GM23338 (cell line): ENCODE measurements around the gene MAP2K3. TPM values are rescaled to one million over a fixed set of nuclear protein-coding genes. Genes with fewer than 3 reads are reported as not detected.

Experiments
- ATAC-seq: fragments of 200-7000 bp; cut with Tn5 transposase; 3 replicates; pipeline ENCODE4 v1.9.1; 2020
- DNase-seq: peaks from one replicate; pipeline ENCODE4 v3.0.0-alpha.2; 2015; ENCODE audit warnings: low spot score
- H2AFZ ChIP-seq: fragments of 200-600 bp; sonication (generic); 2 replicates; pipeline ENCODE4 v1.8.0; 2016; ENCODE audit warnings: antibody characterized with exemption, mild to moderate bottlenecking, moderate library complexity
- H3F3A ChIP-seq: fragments of 200-600 bp; sonication (generic); replicated peaks from 2 replicates; pipeline ENCODE4 v1.8.0; 2017; ENCODE audit warnings: antibody characterized with exemption, mixed run types, low read depth
- H3K27ac ChIP-seq: fragments of 200-600 bp; sonication (generic); 2 replicates; pipeline ENCODE4 v1.6.1; 2016; ENCODE audit warnings: low read depth
- H3K27me3 ChIP-seq: fragments of 200-600 bp; sonication (generic); 2 replicates; pipeline ENCODE4 v1.8.0; 2016; ENCODE audit warnings: mild to moderate bottlenecking, mixed run types, moderate library complexity; ENCODE audit not compliant: insufficient read depth
- H3K36me3 ChIP-seq: fragments of 200-600 bp; sonication (generic); 2 replicates; pipeline ENCODE4 v1.8.0; 2016; ENCODE audit warnings: mild to moderate bottlenecking; ENCODE audit not compliant: insufficient read depth
- H3K4me1 ChIP-seq: fragments of 200-600 bp; sonication (generic); 2 replicates; pipeline ENCODE4 v1.8.0; 2016; ENCODE audit warnings: mild to moderate bottlenecking, moderate library complexity; ENCODE audit not compliant: insufficient read depth
- H3K4me2 ChIP-seq: fragments of 200-600 bp; sonication (generic); 2 replicates; pipeline ENCODE4 v1.7.1; 2017; ENCODE audit warnings: mixed run types
- H3K4me3 ChIP-seq: fragments of 200-600 bp; sonication (generic); 2 replicates; pipeline ENCODE4 v1.6.1; 2016; ENCODE audit warnings: mixed run types
- H3K79me2 ChIP-seq: fragments of 200-600 bp; sonication (generic); replicated peaks from 2 replicates; pipeline ENCODE4 v1.8.0; 2017; ENCODE audit warnings: mild to moderate bottlenecking; ENCODE audit not compliant: insufficient read depth
- H3K9me2 ChIP-seq: fragments of 200-600 bp; sonication (generic); 2 replicates; pipeline ENCODE4 v1.8.0; 2017; ENCODE audit not compliant: insufficient read depth
- H4K20me1 ChIP-seq: fragments of 200-600 bp; sonication (generic); replicated peaks from 2 replicates; pipeline ENCODE4 v1.8.0; 2017; ENCODE audit warnings: mild to moderate bottlenecking; ENCODE audit not compliant: insufficient read depth
- H3K27ac Mint-ChIP-seq: 2 replicates; pipeline ENCODE4 v1.8.0; 2020; ENCODE audit warnings: inconsistent platforms, mild to moderate bottlenecking, moderate library complexity, mixed read lengths
- H3K27me3 Mint-ChIP-seq: 3 replicates; pipeline ENCODE4 v1.8.0; 2022; ENCODE audit warnings: low read depth, mild to moderate bottlenecking, moderate library complexity, mixed read lengths, inconsistent platforms; ENCODE audit not compliant: insufficient read depth, poor library complexity
- H3K36me3 Mint-ChIP-seq: 3 replicates; pipeline ENCODE4 v1.8.0; 2021; ENCODE audit warnings: low read depth, mild to moderate bottlenecking, inconsistent platforms, moderate library complexity, mixed read lengths
- H3K4me1 Mint-ChIP-seq: 3 replicates; pipeline ENCODE4 v1.8.0; 2020; ENCODE audit warnings: mild to moderate bottlenecking, inconsistent platforms, mixed read lengths
- H3K4me3 Mint-ChIP-seq: 3 replicates; pipeline ENCODE4 v1.8.0; 2021; ENCODE audit warnings: moderate library complexity, mild to moderate bottlenecking, inconsistent platforms, mixed read lengths
- H3K9me3 Mint-ChIP-seq: 3 replicates; pipeline ENCODE4 v1.8.0; 2020; ENCODE audit warnings: moderate library complexity, mild to moderate bottlenecking, inconsistent platforms, mixed read lengths
- CREB1 ChIP-seq: fragments of 250-450 bp; sonication (Bioruptor Pico); IDR thresholded peaks from 2 replicates; pipeline ENCODE4 v1.5.0; 2020; ENCODE audit warnings: low read depth, mild to moderate bottlenecking, moderate library complexity
- EZH2 ChIP-seq: fragments of 200-600 bp; sonication (generic); IDR thresholded peaks from one replicate; pipeline ENCODE4 v1.8.0; 2017; ENCODE audit warnings: antibody characterized with exemption, mild to moderate bottlenecking, low read depth; ENCODE audit not compliant: unreplicated experiment
- EZH2phosphoT487 ChIP-seq: fragments of 200-600 bp; sonication (generic); IDR thresholded peaks from one replicate; pipeline ENCODE4 v1.8.1; 2018; ENCODE audit warnings: antibody characterized with exemption; ENCODE audit not compliant: unreplicated experiment
- POLR2AphosphoS5 ChIP-seq: IDR thresholded peaks from 2 replicates; pipeline ENCODE4 v1.6.1; 2016; ENCODE audit warnings: antibody characterized with exemption, low read depth
- REST ChIP-seq: IDR thresholded peaks from one replicate; pipeline ENCODE4 v1.6.1; 2018; ENCODE audit warnings: antibody characterized with exemption; ENCODE audit not compliant: unreplicated experiment
- polyA plus RNA-seq: library from polyadenylated mRNA; unstranded; fragments of >200 nt; fragmentation: Nextera tagmentation; extraction: Ambion mirVana; gene quantifications from 2 replicates; pipeline ENCODE4 v1.2.1, GENCODE V29; 2016
- total RNA-seq: library from RNA; depleted of rRNA; stranded (reverse); fragments of >200 nt; shearing (Covaris generic); gene quantifications from 2 replicates; pipeline ENCODE4 v1.2.3, GENCODE V29; 2014
- TF ChIP-seq, protein P1 (sequence below): fragments of 250-450 bp; sonication (Bioruptor Pico); IDR thresholded peaks from 2 replicates; pipeline ENCODE4 v1.5.0; 2020; ENCODE audit warnings: mild to moderate bottlenecking, moderate library complexity

MAP2K3 gene
- total and polyA plus RNA-seq, 2 experiments from 2014 or later, result 28.5 to 31.7 TPM

DNA sequence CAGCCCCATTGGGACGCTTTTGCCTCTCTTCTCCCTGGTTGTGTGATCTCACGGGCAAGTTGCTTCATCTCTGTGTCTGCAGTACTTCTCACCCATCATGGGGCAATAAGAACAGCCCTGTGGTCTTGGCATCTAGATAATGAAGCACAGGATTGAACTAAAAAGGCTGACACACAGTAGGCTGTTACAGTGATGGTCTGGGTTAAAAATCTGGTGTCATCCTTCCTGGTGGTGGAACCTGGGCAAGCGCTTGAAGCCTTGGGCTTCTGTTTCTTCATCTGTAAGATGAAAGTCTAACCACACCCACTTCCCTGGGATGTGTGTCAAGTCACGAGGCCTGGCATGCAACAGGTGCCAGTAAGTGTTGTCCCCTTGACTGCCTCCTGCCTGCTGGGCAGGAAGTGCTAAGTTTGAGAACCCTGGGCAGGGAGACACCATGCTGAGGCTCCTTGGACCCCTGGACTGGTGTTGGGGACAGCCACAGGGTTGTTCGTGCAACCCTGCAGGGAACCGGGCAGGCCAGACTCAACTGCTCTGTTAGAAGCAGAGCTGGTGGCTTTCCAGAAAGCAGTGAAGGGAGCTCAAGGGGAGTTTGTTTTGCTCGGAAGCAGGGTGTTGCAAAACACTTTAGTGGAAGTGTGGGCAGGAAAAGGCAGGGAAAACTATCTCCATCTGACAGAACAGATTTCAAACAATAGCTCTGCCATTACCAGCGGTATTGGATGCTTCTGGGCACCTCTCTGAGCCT, 5.9 kb upstream of the MAP2K3 start:
- Mint-ChIP-seq H3K4me3 (no peak overlapping the region), H3K27me3 (peaks cover 51% of the 10 kb centered on the region)
- no peak overlapping the region for H3K4me3 ChIP-seq

More for the DNA sequence above, 5.9 kb upstream of the MAP2K3 start:
- H3K79me2 ChIP-seq, result no peaks in the 10 kb centered on the region
- no peaks in the 10 kb centered on the region for H4K20me1 ChIP-seq
- no peaks in the 10 kb centered on the region for H3K36me3 ChIP-seq
- H3K4me1 Mint-ChIP-seq, result peaks cover 10% of the 10 kb centered on the region
- no peak for TF ChIP-seq POLR2AphosphoS5
- no peak for TF ChIP-seq EZH2
- no peak for TF ChIP-seq REST
- TF ChIP-seq, protein P1, sequence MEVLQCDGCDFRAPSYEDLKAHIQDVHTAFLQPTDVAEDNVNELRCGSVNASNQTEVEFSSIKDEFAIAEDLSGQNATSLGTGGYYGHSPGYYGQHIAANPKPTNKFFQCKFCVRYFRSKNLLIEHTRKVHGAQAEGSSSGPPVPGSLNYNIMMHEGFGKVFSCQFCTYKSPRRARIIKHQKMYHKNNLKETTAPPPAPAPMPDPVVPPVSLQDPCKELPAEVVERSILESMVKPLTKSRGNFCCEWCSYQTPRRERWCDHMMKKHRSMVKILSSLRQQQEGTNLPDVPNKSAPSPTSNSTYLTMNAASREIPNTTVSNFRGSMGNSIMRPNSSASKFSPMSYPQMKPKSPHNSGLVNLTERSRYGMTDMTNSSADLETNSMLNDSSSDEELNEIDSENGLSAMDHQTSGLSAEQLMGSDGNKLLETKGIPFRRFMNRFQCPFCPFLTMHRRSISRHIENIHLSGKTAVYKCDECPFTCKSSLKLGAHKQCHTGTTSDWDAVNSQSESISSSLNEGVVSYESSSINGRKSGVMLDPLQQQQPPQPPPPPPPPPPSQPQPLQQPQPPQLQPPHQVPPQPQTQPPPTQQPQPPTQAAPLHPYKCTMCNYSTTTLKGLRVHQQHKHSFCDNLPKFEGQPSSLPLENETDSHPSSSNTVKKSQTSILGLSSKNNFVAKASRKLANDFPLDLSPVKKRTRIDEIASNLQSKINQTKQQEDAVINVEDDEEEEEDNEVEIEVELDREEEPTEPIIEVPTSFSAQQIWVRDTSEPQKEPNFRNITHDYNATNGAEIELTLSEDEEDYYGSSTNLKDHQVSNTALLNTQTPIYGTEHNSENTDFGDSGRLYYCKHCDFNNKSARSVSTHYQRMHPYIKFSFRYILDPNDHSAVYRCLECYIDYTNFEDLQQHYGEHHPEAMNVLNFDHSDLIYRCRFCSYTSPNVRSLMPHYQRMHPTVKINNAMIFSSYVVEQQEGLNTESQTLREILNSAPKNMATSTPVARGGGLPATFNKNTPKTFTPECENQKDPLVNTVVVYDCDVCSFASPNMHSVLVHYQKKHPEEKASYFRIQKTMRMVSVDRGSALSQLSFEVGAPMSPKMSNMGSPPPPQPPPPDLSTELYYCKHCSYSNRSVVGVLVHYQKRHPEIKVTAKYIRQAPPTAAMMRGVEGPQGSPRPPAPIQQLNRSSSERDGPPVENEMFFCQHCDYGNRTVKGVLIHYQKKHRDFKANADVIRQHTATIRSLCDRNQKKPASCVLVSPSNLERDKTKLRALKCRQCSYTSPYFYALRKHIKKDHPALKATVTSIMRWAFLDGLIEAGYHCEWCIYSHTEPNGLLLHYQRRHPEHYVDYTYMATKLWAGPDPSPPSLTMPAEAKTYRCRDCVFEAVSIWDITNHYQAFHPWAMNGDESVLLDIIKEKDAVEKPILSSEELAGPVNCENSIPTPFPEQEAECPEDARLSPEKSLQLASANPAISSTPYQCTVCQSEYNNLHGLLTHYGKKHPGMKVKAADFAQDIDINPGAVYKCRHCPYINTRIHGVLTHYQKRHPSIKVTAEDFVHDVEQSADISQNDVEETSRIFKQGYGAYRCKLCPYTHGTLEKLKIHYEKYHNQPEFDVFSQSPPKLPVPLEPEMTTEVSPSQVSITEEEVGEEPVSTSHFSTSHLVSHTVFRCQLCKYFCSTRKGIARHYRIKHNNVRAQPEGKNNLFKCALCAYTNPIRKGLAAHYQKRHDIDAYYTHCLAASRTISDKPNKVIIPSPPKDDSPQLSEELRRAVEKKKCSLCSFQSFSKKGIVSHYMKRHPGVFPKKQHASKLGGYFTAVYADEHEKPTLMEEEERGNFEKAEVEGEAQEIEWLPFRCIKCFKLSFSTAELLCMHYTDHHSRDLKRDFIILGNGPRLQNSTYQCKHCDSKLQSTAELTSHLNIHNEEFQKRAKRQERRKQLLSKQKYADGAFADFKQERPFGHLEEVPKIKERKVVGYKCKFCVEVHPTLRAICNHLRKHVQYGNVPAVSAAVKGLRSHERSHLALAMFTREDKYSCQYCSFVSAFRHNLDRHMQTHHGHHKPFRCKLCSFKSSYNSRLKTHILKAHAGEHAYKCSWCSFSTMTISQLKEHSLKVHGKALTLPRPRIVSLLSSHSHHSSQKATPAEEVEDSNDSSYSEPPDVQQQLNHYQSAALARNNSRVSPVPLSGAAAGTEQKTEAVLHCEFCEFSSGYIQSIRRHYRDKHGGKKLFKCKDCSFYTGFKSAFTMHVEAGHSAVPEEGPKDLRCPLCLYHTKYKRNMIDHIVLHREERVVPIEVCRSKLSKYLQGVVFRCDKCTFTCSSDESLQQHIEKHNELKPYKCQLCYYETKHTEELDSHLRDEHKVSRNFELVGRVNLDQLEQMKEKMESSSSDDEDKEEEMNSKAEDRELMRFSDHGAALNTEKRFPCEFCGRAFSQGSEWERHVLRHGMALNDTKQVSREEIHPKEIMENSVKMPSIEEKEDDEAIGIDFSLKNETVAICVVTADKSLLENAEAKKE, result no peak
- TF ChIP-seq CREB1 (CRISPR knock-in tag), result no peak
- TF ChIP-seq EZH2phosphoT487, result no peak
- no peaks in the 10 kb centered on the region; the same call in 2 of the 3 replicates for H3K36me3 Mint-ChIP-seq
- DNase-seq (no peak), ATAC-seq (no peak)
- H3K9me2 ChIP-seq, result no peaks in the 10 kb centered on the region
- peaks cover 3% of the 10 kb centered on the region; the same call in 1 of the 3 replicates for H3K9me3 Mint-ChIP-seq
- H3K27ac Mint-ChIP-seq, result no peak overlapping the region
- H3K27me3 ChIP-seq, result peaks cover 54% of the 10 kb centered on the region
- no peak overlapping the region for H3K4me2 ChIP-seq
- H3K4me1 ChIP-seq, result peaks cover 10% of the 10 kb centered on the region
- H2AFZ ChIP-seq, result no peak overlapping the region
- 0 out of 2 replicates have a peak, but pooled peaks cover 3% of the 10 kb centered on the region for H3F3A ChIP-seq
- H3K27ac ChIP-seq, result no peak overlapping the region
